ENCODE data around the gene CRYZ. TPM values are rescaled to one million over a fixed set of nuclear protein-coding genes. Genes with fewer than 3 reads are reported as not detected.
"Not testable (repeated sequence)": the region's sequence is repeated elsewhere in the genome, so short reads cannot be mapped to it uniquely, and the experiment has no call there.

The CRYZ gene
- total and polyA plus RNA-seq, 10 of the 15 experiments (the other 5 are each of a cell fraction or from before 2014, with no cell fraction given), result 53.4 to 194 (median 79.8) TPM

GRCh38 chr1:74673351-74674111 lies 59.3 kb downstream of the CRYZ start, which contains the start of gene ERICH3:
Gene ERICH3, minus strand, starts transcription at chr1:74673792. Its CDS starts 273 bp downstream, at chr1:74673519.
- SMC1A ChIA-PET (ENCODE audit: uncharacterized antibody, unreplicated experiment), result interaction anchor here (0.8 to 1.0 kb wide), 3 partner anchors 16 to 161 kb away, joined by 3 to 4 read pairs (median 3); partner anchors contain the start of gene LRRC53
- RAD21 ChIA-PET (ENCODE audit: unreplicated experiment), result no interaction called here
- Histone ChIP-seq H3K27ac (ENCODE audit: control insufficient read depth, insufficient read depth) (no peak within 1 kb of the TSS), H4K20me1 (ENCODE audit: control insufficient read depth, insufficient read depth) (no peaks in the 10 kb centered on the region), H3K27me3 (replicated peaks in 1 of 2; ENCODE audit: control insufficient read depth in 2 of 2, insufficient read depth in 2 of 2, low read length in 1 of 2) (0 out of 4 replicates have a peak, but pooled peaks cover 2% of the 10 kb centered on the region in 2 experiments), H3K79me2 (ENCODE audit: control insufficient read depth, insufficient read depth, low read length) (no peaks in the 10 kb centered on the region), H3K4me1 (ENCODE audit: control insufficient read depth, insufficient read depth, low read length) (peaks cover 10% of the 10 kb centered on the region), H3K9ac (ENCODE audit: control insufficient read depth, insufficient read depth, low read length) (peak within 1 kb of the TSS; percentile 34; the same call in 1 of the 2 replicates), H3K36me3 (ENCODE audit: control insufficient read depth in 2 of 2, insufficient read depth in 2 of 2, low read length in 1 of 2) (no peaks in the 10 kb centered on the region), H2AFZ (ENCODE audit: control insufficient read depth, low read depth, low read length) (peak within 1 kb of the TSS; percentile 45), H3K4me2 (ENCODE audit: control insufficient read depth, insufficient read depth) (peak within 1 kb of the TSS; percentile 31; the same call in 1 of the 2 replicates), H3K9me3 (replicated peaks; ENCODE audit: control insufficient read depth, insufficient read depth, low read length) (peaks cover 3% of the 10 kb centered on the region; the same call in 2 of the 3 replicates), H3K4me3 (peak within 1 kb of the TSS; percentile 34; the same call in 1 of the 2 replicates)
- FAIRE-seq (peak; percentile 52), DNase-seq (ENCODE audit: low read depth, low spot score) (no peak), ATAC-seq (peak; percentile 52)
- CTCF ChIA-PET, result interaction anchor here (0.6 to 2.7 kb wide), 3 partner anchors 16 to 60 kb away, joined by 3 to 14 read pairs (median 3); partner anchors contain the start of genes CRYZ and TYW3
- in situ Hi-C loops (cut with MboI) (no loop called here), intact Hi-C loops (cut with micrococcal nuclease; ENCODE audit: unreplicated experiment) (no loop called here)
- TF ChIP-seq PAX5 (IDR thresholded peaks at IDR 0.05; ENCODE audit: borderline replicate concordance, low read depth, low read length), result 0 out of 2 replicates have a peak, but pooled peaks have one; percentile 21
- TF ChIP-seq JUNB (IDR thresholded peaks at IDR 0.05), result no peak
- 44% methylated on average over 25 of the region's 44 CpGs for WGBS (ENCODE audit: insufficient coverage, insufficient replicate concordance, low lambda C conversion rate, missing lambda C conversion rate)
- POLR2A ChIA-PET, result no interaction called here
- BruUV-seq (replicated peaks), result no TSS peak

- ATAC-seq; H3K4me1 ChIP-seq (ENCODE audit: control insufficient read depth, insufficient read depth, low read length); H3K36me3 ChIP-seq (ENCODE audit: control insufficient read depth in 2 of 2, insufficient read depth in 2 of 2, low read length in 1 of 2); DNase-seq (ENCODE audit: low read depth, low spot score); H3K27me3 ChIP-seq (replicated peaks in 1 of 2; ENCODE audit: control insufficient read depth in 2 of 2, insufficient read depth in 2 of 2, low read length in 1 of 2); in situ Hi-C loops (cut with MboI); intact Hi-C loops (cut with micrococcal nuclease; ENCODE audit: unreplicated experiment); SMC1A ChIA-PET (ENCODE audit: uncharacterized antibody, unreplicated experiment); H3K79me2 ChIP-seq (ENCODE audit: control insufficient read depth, insufficient read depth, low read length); RAD21 ChIA-PET (ENCODE audit: unreplicated experiment); H3K27ac ChIP-seq (ENCODE audit: control insufficient read depth, insufficient read depth); H2AFZ ChIP-seq (ENCODE audit: control insufficient read depth, low read depth, low read length); H3K4me3 ChIP-seq; BruUV-seq (replicated peaks); H3K9ac ChIP-seq (ENCODE audit: control insufficient read depth, insufficient read depth, low read length); H3K4me2 ChIP-seq (ENCODE audit: control insufficient read depth, insufficient read depth); H4K20me1 ChIP-seq (ENCODE audit: control insufficient read depth, insufficient read depth); H3K9me3 ChIP-seq (replicated peaks; ENCODE audit: control insufficient read depth, insufficient read depth, low read length); FAIRE-seq; POLR2A ChIA-PET; CTCF ChIA-PET: not testable (repeated sequence)
- 60% methylated on average over 3 of the region's 3 CpGs for WGBS (ENCODE audit: insufficient coverage, insufficient replicate concordance, low lambda C conversion rate, missing lambda C conversion rate)
These were observed 62.0 kb downstream of the CRYZ start for GRCh38 chr1:74670866-74671265.

Other genes with a start within 250 kb of the CRYZ start
- gene LRRC53, start 220.4 kb downstream of the CRYZ start, total RNA-seq (2014; rRNA removed), result not detected in 2 replicates
- gene LRRC53, start 220.4 kb downstream of the CRYZ start, total RNA-seq (2014; rRNA removed; fragmentation: Illumina TruSeq; extraction: Trizol), result not detected in 2 replicates
- not detected in 2 replicates for gene LRRC53, start 220.4 kb downstream of the CRYZ start, total RNA-seq (2021)
- gene LRRC53, start 220.4 kb downstream of the CRYZ start, polyA plus RNA-seq (2011; rRNA removed), result not detected in 2 replicates
- gene LRRC53, start 220.4 kb downstream of the CRYZ start, polyA plus RNA-seq (2014; fragmentation: Illumina TruSeq; extraction: Trizol), result 0.10 TPM in 1 of 2 replicates, not detected in the other
- gene LRRC53, start 220.4 kb downstream of the CRYZ start, polyA plus RNA-seq (2014; fragmentation: Nextera tagmentation; extraction: Ambion mirVana), result not detected
- not detected in 2 replicates for gene LRRC53, start 220.4 kb downstream of the CRYZ start, polyA plus RNA-seq (2014; rRNA removed)
- not detected for gene LRRC53, start 220.4 kb downstream of the CRYZ start, polyA plus RNA-seq (2016; fragmentation: Nextera tagmentation; extraction: Ambion mirVana)
- under 0.01 TPM in 1 of 2 replicates, not detected in the other for gene ERICH3, start 59.3 kb downstream of the CRYZ start, total RNA-seq (2014; rRNA removed)
- 0.09 TPM in 1 of 2 replicates, not detected in the other for gene ERICH3, start 59.3 kb downstream of the CRYZ start, total RNA-seq (2014; rRNA removed; fragmentation: Illumina TruSeq; extraction: Trizol)
- not detected in 2 replicates for gene ERICH3, start 59.3 kb downstream of the CRYZ start, total RNA-seq (2021)
- 0.08 and 0.17 TPM in 2 replicates for gene ERICH3, start 59.3 kb downstream of the CRYZ start, polyA plus RNA-seq (2011; rRNA removed)
- gene ERICH3, start 59.3 kb downstream of the CRYZ start, polyA plus RNA-seq (2014; fragmentation: Illumina TruSeq; extraction: Trizol), result 0.03 TPM in 1 of 2 replicates, not detected in the other
- gene ERICH3, start 59.3 kb downstream of the CRYZ start, polyA plus RNA-seq (2014; fragmentation: Nextera tagmentation; extraction: Ambion mirVana), result not detected
- 0.05 TPM in 1 of 2 replicates, not detected in the other for gene ERICH3, start 59.3 kb downstream of the CRYZ start, polyA plus RNA-seq (2014; rRNA removed)
- gene ERICH3, start 59.3 kb downstream of the CRYZ start, polyA plus RNA-seq (2016; fragmentation: Nextera tagmentation; extraction: Ambion mirVana), result not detected
- 18.6 and 21.7 TPM in 2 replicates for gene TYW3, start 102 bp upstream of the CRYZ start, total RNA-seq (2014; rRNA removed)
- gene TYW3, start 102 bp upstream of the CRYZ start, total RNA-seq (2014; rRNA removed; fragmentation: Illumina TruSeq; extraction: Trizol), result 30.6 and 33.6 TPM in 2 replicates
- gene TYW3, start 102 bp upstream of the CRYZ start, total RNA-seq (2021), result 29.6 and 31.8 TPM in 2 replicates
- gene TYW3, start 102 bp upstream of the CRYZ start, polyA plus RNA-seq (2011; rRNA removed), result 54.0 and 81.4 TPM in 2 replicates
- 49.0 and 70.8 TPM in 2 replicates for gene TYW3, start 102 bp upstream of the CRYZ start, polyA plus RNA-seq (2014; fragmentation: Illumina TruSeq; extraction: Trizol)
- gene TYW3, start 102 bp upstream of the CRYZ start, polyA plus RNA-seq (2014; fragmentation: Nextera tagmentation; extraction: Ambion mirVana), result 10 to 100 TPM; 43.9 to 54.4 TPM
- gene TYW3, start 102 bp upstream of the CRYZ start, polyA plus RNA-seq (2014; rRNA removed), result 18.1 and 21.3 TPM in 2 replicates
- 10 to 100 TPM; 31.9 to 32.0 TPM for gene TYW3, start 102 bp upstream of the CRYZ start, polyA plus RNA-seq (2016; fragmentation: Nextera tagmentation; extraction: Ambion mirVana)

Data from GM12878 (cell line).